ENCODE measurements around the gene FGGY. TPM values are rescaled to one million over a fixed set of nuclear protein-coding genes. Genes with fewer than 3 reads are reported as not detected.

The FGGY gene
- total and polyA plus RNA-seq, 2 donors (not counting 3 experiments of a cell fraction or from before 2014, with no cell fraction given): 5.6 to 6.4 TPM

DNA sequence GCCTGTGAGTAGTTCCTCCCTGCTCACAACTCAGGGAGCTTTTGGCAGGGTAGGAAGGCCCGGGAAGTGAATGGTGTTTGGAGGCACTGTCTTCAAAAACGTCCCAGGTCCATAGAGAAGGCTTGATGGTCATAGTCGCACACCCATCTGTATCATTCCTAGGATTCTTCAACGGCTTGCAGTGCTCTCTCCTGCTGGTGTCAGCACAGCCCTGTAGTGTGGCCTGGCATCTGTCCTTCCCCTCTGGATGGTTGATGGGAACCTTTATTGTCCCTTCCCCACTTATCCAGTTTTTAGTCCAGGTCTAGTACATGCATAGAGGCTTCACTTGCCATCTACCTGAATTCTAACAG is 375.0 kb downstream of the FGGY start:
- Histone ChIP-seq H3K79me2 (ENCODE audit: control insufficient read depth, insufficient read depth, low read length) (no peaks in the 10 kb centered on the region), H3K4me1 (ENCODE audit: control insufficient read depth, extremely low read depth, insufficient read depth, low read length) (peaks cover 14% of the 10 kb centered on the region), H3K27ac (ENCODE audit: insufficient read depth, low read depth, low read length) (no peak overlapping the region), H3K9me3 (replicated peaks; ENCODE audit: control insufficient read depth, insufficient read depth, low read length) (no peaks in the 10 kb centered on the region), H3K9me1 (replicated peaks; ENCODE audit: control insufficient read depth, extremely low read depth, insufficient read depth, low read length) (no peaks in the 10 kb centered on the region), H2AFZ (ENCODE audit: low read depth, low read length) (no peak overlapping the region), H3K4me3 (replicated peaks in 1 of 3; ENCODE audit: insufficient read depth in 1 of 3, low read depth in 1 of 3, low read length in 3 of 3) (no peak overlapping the region), H3K4me2 (ENCODE audit: insufficient read depth, low read length) (no peak overlapping the region), H4K20me1 (replicated peaks; ENCODE audit: control insufficient read depth, extremely low read depth, insufficient read depth, low read length) (no peaks in the 10 kb centered on the region), H3K27me3 (ENCODE audit: control insufficient read depth in 2 of 2, insufficient read depth in 2 of 2, low read length in 2 of 2) (no peaks in the 10 kb centered on the region), H3K36me3 (ENCODE audit: control insufficient read depth in 2 of 2, extremely low read depth in 1 of 2, insufficient read depth in 2 of 2, low read length in 2 of 2) (no peaks in the 10 kb centered on the region), H3K9ac (replicated peaks; ENCODE audit: extremely low read depth, insufficient read depth, low read length) (no peak overlapping the region)
- no TSS peak for BruUV-seq (replicated peaks)
- no peak for DNase-seq (ENCODE audit: low read depth, low spot score)
- dilution Hi-C loops (cut with MboI; ENCODE audit: extremely low pct_ligation_motif_present, low sequenced_read_pairs): no loop called here
- intact Hi-C loops (cut with micrococcal nuclease): loop anchor here (10.0 kb wide), 1 partner anchor 247 kb away; no protein-coding TSS in a partner anchor
- FAIRE-seq: no peak
- TF ChIP-seq MAX (IDR thresholded peaks at IDR 0.05; ENCODE audit: insufficient read depth, insufficient read length) (no peak), GATA2 (IDR thresholded peaks at IDR 0.05; ENCODE audit: insufficient read depth, insufficient read length, low read depth, low read length) (no peak), CTCF (IDR thresholded peaks at IDR 0.05; ENCODE audit: extremely low read depth in 1 of 2, insufficient read depth in 1 of 2, low read depth in 1 of 2, low read length in 2 of 2) (no peak), EZH2 (IDR thresholded peaks at IDR 0.05; ENCODE audit: borderline replicate concordance, low read depth, low read length, severe bottlenecking) (no peak), POLR2A (IDR thresholded peaks at IDR 0.05; ENCODE audit: low read depth, low read length) (no peak), POLR2AphosphoS5 (IDR thresholded peaks at IDR 0.05; ENCODE audit: insufficient read depth, low read depth, low read length) (no peak), MYC (IDR thresholded peaks at IDR 0.05; ENCODE audit: low read depth, low read length) (no peak), JUN (IDR thresholded peaks at IDR 0.05; ENCODE audit: borderline replicate concordance, insufficient read depth, insufficient read length, low read depth) (no peak), FOS (IDR thresholded peaks at IDR 0.05; ENCODE audit: borderline replicate concordance, insufficient read depth, low read length) (no peak)
- ChIA-PET POLR2A (no interaction called here), CTCF (no interaction called here)

Measured in endothelial cell of umbilical vein (primary cell).